Caki2 (cell line): ENCODE data around the gene EEF1AKMT4. TPM values are rescaled to one million over a fixed set of nuclear protein-coding genes. Genes with fewer than 3 reads are reported as not detected.

Source experiments
- DNase-seq: peaks from one replicate; pipeline ENCODE4 v3.0.0-alpha.2; 2015; ENCODE audit warnings: low read depth
- in situ Hi-C: cut with HindIII; loops from 2 replicates; pipeline ENCODE4 v1.10.0; 2016; ENCODE audit warnings: low sequenced_read_pairs, low pct_unique_long_range_greater_than_20kb, mixed read lengths
- total RNA-seq: library from RNA; depleted of rRNA; stranded (reverse); fragments of >200 nt; shearing (Covaris generic); gene quantifications from 2 replicates; pipeline ENCODE4 v1.2.3, GENCODE V29; 2014; ENCODE audit warnings: low replicate concordance; rRNA removed

The EEF1AKMT4 gene
- 17.4 and 19.1 TPM in 2 replicates for total RNA-seq

DNA sequence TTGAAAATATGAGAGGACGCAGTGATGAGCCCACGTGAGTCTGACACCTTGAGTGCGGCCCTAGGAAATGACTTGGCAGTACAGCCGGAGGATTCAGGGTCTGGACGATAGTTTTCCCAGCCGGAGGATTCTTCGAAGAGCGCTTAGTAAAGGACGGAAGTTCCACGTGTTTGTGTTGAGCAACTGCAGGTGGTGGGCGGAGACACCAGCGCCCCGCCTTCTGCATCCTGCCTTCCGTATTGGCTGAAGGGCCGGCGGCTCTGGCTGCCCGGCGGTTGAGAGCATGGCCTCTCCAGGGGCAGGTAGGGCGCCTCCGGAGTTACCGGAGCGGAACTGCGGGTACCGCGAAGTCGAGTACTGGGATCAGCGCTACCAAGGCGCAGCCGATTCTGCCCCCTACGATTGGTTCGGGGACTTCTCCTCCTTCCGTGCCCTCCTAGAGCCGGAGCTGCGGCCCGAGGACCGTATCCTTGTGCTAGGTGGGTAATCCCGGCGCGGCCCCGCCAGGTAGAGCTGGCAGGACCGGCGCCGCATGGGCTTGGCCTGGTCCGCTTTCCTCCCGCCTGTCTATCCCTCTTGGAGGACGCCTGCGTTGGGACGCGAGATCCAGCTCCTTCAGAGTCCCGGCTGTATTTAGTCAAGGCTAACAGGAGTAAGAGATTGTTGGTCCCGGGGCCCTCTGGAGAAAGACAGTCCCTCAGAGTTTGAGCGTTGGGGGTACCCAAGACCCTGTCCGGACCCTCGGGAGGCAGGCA lies at the start of gene EEF1AKMT4:
TSS of gene EEF1AKMT4 (plus strand) at position 261 of the 755 bp plus-strand sequence. CDS start at position 284, 23 bp downstream.
- DNase-seq: peak; percentile 91
- in situ Hi-C loops: no loop called here

DNA sequence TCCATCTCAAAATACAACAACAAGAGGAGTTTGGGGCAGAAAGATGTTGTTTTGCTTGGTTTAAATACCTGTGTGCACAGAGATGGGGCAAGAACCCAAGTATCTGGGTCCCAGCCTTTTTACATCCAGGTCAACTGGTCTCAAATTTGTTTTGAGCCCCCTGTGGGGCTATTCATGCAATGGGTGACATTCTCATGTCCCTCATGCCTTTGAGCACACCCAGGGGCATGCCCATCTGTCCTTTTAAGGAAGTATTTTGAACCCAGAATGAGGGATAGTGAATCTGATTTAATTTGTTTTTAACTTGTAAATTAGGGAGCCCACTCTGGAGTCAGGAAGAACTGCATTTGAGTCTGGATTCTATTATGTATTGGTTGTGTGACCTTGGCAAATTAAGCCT lies 48.6 kb upstream of the EEF1AKMT4 start:
- no peak for DNase-seq
- in situ Hi-C loops: no loop called here

DNA sequence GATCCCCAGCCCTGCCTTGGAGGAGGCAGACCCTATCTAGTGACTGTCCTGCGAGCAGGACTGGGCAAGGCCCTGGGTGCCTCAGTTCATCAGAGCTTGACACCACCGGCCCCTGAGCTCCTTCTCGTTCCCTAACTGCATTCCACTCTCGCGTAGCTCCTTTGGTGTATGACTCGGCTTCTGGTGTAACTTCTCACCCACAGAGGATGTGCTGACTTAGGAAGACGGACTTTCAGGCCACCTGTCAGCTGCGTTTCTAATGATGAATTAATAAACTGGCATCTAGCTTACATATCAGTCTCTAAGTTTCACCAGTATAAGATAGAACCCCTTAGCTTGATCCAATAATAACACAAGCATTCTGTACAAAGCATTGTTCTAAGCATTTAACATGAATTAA lies 45.9 kb upstream of the EEF1AKMT4 start:
- DNase-seq: peak; percentile 18
- in situ Hi-C loops: no loop called here

DNA sequence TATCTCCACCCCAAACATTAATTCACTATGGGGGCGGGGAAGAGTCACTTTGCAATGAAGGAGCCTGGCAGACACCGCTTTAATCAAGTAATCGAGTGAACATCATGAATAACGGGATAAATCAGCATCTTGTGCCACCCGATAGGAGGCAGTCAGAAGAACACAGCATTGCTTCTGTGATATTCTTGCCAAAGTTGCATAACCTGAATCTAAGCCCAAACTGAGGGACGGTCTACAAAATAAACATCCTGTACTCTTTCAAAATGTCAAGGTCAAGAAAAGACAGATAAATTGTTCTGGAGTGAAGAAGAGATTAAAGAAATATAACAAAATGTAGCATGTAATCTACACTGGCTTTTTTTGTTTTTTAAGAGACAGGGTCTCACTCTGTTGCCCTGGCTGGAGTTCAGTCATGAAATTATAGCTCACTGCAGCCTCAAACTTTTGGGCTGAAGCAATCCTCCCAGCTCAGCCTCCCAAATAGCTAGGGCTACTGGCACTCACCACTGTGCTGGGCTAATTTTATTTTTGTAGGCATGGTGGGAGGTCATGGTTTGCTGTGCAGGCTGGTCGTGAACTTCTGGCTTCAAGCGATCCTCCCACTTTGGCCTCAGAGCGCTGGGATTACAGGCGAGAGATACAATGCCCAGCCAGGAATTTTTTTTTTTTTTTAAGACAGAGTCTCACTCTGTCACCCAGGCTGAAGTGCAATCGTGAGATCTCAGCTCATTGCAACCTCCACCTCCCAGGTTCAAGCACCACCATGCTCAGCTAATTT lies 40.1 kb upstream of the EEF1AKMT4 start:
- in situ Hi-C loops: no loop called here
- DNase-seq: no peak

DNA sequence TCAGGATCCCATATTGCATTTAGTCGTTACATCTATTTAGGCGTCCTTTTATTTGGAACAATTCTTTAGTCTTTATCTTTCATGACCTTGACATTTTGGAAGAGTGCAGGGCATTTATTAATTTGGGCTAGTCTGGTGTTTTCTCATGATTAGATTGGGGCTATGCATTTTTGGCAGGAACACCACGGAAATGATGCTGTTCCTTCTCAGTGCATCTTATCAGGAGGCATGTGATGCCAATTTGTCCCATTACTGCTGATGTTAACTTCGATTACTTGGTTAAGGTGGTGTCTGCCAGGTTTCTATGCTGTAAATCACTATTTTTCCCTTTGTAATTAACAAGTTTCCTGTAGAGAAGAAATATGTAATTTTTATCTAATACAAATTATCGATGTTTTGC lies 38.2 kb upstream of the EEF1AKMT4 start:
- in situ Hi-C loops: no loop called here
- DNase-seq: no peak

DNA sequence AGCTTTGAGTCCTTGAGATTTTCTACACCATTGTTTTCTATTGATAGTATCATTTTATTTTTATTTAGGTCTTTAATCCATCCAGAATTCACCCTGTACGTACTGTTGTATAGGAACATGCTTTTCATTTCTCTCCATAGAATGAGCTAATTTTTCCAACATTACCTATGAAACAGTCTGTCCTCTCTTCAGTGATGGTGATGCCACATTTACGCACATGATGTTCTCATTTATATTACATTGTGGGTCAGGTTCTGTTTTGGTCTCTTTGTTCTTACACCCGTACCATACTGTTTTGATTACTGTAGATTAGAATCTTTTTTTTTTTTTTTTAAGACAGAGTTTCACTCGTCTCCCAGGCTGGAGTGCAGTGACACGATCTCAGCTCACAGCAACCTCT lies 37.8 kb upstream of the EEF1AKMT4 start:
- in situ Hi-C loops: no loop called here

DNA sequence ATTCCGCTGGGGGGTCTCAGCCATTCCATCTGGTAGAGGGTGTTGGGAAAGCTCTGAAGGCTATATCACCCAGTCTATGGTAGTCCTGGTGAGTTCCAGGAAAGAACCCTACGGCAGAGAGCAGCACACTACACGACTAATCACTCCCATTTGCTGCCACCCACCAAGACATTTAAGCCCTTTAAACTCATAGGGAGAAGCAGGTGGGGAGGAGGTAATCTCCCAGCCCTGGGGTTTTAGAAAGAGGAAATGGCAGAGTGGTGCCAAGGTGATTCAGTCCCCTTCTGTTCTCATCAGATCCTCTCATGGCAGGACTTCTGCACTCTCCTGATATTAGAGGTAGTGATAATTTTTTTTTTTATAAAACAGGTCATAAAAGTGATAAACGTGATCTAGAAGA lies 30.7 kb upstream of the EEF1AKMT4 start:
- in situ Hi-C loops: no loop called here
- DNase-seq: no peak

More for the DNA sequence above, 37.8 kb upstream of the EEF1AKMT4 start:
- DNase-seq: no peak

DNA sequence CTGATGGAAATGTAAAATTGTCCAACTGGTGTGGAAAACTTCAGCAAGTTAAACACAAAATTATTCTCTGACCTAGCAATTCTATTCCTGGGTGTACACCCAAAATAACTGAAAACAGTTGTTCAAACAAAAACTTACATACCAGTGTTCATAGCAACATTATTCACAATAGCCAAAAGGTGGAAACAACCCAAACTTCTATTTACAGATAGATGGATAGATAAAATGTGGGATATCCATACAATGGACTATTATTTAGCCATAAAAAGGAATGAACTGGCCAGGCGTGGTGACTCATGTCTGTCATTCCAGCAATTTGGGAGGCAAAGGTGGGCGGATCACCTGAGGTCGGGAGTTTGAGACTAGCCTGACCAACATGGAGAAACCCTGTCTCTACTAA lies 27.0 kb upstream of the EEF1AKMT4 start:
- DNase-seq: no peak
- in situ Hi-C loops: no loop called here

DNA sequence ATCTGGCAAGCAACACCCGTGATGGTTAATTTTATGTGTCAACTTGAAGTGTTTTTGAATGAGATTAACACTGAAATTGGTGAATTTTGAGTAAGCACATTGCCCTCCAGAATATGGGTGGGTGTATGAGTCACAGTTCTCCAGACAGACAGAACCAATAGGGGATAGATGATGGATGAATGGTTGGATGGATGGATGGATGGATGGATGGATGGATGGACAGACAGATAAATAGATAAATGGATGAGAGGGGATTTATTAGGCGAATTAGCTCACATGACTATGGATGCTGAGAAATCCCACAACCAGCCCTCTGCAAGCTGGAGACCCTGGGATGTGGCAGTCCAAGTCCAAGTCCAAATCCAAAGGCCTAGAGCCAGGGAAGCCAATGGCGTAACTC lies 25.5 kb upstream of the EEF1AKMT4 start:
- in situ Hi-C loops: no loop called here
- DNase-seq: no peak

DNA sequence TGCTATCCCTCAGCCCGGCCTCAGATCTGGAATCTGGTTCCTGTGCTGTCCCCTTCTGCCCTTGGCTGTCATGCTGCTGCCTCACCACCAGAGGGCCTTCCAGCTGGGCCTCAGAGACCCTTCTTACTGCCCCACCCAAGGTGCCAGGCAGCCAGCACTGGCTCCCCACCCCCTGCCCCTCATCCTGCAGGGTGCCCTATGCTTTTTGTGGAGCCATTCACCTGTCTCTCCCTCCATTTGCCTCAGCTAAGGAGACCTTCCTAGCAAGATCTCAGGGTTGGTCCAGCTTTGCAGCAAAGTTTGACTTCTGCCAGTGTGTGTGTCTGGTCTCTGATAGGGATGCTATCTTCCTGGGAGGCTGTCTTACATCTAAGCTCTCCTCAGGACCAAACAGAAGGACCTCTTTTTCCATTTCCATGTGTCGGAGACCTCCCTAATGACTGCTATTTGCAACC lies 22.0 kb upstream of the EEF1AKMT4 start:
- in situ Hi-C loops: no loop called here
- no peak for DNase-seq

DNA sequence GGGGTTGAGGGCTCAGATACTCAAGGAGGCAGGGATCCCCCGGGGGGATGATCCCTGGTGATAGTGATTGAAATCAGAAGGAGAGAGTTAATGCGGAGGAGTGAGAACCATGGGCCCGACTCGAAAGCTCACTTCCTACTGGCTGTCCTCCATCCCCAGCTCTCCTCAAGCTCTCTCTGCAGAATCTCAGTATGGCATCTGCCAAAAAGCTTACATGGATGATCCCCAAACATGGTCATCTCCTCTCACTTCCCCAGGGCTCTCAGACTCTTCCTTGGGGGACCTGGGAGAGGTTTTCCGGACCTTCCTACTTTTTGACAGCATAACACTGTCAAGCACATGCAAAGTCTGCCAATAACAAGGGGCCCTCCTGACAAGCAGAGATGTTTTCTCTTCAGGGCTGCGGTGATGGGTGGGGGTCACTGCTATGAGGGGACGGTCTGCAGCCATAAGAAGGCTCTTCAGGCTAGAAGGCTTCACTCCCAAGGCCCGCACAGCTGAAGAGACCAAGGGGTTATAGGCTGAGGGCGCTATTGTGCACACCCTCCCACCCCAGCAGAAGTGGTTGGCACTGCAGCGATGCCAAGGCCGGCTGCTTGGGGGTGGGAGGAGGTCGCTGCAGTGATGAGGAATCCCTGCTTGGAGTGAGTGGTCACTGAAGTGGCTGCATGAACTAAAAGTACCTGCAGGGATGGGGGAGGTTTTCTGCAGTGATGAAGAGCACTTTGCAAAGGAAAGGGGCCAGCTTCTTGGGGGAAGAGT lies 20.9 kb upstream of the EEF1AKMT4 start:
- in situ Hi-C loops: no loop called here
- DNase-seq: no peak

DNA sequence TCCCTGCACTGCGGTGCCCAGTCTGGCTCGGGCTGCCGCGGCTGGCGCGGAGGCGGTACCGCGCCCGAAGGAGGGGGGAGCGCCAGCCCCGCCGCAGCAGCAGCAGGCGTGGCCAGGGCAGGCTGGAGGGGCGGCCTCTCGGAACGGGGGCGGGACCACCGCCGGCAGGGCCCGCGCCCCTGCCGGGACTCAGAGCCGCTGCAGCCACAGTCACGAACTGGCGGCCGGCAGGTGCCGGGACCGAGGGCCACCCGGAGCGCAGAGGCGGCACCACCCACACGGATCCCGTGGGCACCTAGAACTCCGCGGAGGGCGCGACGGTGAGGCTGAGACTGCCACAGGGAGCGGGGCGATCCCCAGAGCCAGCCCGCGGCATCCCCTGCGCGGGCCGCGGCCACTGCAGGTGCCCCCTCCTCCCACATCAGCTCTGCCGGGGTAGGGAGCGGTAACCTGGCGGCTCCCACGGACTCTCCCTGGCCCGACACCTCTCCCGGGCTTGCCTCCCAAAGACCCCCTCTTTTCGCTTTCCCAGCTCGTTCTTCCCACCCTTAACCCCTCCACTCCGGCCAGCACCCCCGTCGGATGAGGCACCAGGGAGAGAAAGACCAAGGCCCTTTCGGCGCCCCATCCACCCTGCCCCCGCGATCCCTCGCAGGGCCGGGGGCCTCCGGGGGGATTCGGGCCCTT lies 19.9 kb upstream of the EEF1AKMT4 start, which contains the start of gene VWA5B2:
TSS of gene VWA5B2 (plus strand) at position 192 of the 687 bp plus-strand sequence. CDS start 944 bp downstream, outside the sequence.
- DNase-seq: peak; percentile 78
- in situ Hi-C loops: no loop called here

DNA sequence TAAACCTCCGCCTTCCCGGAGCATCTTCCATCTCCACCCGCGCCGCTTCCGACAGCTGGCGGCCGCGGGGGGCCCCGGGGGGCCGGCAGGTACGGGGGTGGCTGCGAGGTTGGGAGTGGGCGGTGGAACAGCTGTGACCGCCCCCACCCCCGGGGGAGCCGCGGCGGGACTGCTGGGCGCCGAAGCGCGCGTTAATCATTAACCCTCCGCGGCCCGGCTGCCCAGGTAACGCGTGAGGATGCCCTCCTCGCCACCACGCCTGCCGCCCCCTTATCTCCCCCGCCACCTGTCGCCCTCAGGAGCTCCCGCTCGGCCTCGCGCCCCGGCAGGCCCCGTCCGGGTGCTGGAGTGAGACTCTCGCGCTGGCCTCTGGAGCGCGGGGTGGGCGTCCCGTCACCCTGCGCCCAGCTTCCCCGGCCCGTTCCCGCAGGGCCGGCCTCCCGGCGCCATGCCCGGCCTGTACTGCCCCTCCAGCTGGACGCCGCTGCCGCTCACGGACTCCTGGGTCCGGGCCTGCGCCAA lies 19.3 kb upstream of the EEF1AKMT4 start:
- no peak for DNase-seq
- in situ Hi-C loops: no loop called here

DNA sequence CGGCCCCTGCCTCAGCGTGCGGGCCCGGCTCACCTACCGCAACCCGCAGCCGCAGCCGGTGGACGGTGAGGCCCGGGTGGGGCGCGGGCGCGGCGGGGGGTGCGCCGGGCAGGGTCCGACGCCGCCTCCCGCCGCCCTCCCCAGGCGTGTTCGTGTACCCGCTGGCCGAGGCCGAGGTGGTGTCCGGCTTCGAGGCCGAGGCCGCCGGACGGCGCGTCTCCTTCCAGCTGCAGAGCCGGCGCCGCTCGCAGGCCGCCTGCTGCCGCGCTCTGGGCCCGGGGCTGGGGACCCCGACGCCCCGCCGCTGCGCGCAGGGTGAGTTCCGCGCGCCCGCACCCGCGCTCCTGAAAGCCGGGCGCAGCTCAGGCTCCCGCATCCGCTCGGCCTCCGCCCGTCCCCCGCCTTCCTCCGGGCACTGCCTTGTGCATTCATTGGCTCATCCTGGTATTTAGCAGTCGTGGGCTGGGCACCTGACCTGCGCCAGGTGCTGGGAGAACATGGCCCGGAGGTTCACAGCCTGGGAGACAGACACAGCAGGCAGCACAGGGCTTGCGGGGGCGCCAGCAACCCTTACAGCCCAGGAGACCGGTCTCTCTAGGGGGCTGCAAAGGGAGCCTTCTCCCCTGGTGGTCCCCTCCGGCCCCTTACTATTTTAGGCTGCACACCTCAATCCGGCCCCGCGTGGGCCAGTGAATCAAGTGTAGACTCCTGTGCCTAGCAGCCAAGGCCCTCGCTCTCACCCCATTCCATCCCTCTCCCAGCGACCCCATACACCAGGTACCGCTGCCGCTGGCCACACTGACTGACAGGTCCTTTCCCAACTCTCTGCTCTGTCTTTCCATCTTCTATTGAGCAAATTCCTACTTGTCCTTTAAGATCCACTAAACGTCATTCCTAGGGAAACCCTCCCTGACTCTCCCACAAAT lies 18.6 kb upstream of the EEF1AKMT4 start:
- DNase-seq: no peak
- in situ Hi-C loops: no loop called here

DNA sequence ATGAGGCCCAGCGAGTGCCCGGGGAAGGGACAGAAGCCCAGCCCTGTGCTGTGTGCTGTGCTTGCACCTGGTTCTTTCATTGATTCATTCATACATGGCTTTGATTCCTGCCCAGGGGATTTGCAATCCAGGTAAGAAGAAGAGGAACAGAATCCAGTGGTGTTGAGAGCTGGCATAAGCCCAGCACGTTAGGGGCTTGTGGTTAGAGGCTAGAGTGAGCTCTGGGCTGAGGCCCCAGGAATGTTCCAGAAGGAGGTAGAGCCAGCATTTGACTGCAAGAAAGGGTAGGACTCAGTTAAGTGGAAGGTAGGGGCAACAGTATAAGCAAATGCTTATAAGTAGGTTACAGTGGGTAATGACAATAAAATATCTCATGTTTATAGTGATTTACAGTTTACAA lies 17.8 kb upstream of the EEF1AKMT4 start:
- no peak for DNase-seq
- in situ Hi-C loops: no loop called here

DNA sequence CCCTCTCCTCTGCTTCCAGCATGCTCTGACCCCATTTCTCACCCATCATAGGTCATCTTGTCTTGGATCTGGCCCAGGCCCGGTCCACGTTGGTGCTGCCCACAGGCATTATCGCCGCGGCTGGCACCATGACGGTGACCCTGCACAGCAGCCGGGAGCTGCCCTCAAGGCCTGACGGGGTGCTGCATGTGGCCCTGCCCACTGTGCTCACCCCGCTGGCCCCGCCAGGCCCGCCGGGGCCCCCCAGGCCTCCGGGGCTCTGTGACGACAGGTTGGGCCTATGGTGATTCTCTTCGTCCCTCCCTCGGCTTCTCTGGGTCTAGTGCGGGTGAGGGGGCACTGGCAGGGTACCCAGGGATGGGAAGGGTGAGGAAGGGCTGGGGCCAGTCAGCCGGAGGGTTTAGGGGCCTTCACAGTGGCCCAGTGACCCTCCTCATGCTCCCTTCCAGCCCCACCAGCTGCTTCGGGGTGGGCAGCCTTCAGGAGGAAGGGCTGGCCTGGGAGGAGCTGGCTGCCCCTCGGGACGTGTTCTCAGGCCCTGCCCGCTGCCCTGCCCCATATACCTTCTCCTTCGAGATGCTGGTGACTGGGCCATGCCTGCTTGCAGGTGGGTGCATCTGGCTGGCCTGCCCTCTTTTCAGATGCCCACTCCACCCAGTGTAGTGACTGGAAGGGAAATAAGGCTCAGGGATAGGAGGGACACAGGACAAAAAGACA lies 16.2 kb upstream of the EEF1AKMT4 start:
- no peak for DNase-seq
- in situ Hi-C loops: no loop called here
